Inferior parietal cortex (tissue), 1 donor: ENCODE measurements around the gene UPK3A.

Experiments
- DNase-seq: peaks from one replicate; pipeline ENCODE4 v3.0.0-alpha.2; 2016; ENCODE audit errors: extremely low spot score

UPK3A gene

DNA sequence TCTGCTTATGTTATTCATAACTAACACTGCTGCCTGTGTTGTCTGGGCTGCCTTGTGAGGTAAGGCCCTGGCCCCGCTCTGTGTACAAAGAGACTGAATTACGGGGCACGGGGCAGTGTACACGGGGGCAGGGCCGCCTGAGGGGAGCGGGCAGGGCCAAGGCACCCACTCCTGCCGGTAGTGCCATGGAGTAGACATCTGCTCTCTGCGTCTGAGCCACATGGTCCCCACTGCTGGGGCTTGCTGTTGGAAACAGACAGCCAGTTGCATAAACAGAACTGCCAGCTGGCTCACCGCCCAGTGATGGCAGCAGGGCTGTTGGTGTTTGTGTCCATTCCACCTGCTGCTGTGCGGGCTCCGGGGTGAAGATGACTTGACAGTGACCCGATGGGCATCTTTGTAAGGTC lies 44.8 kb downstream of the UPK3A start:
- peak; percentile 39 for DNase-seq

DNA sequence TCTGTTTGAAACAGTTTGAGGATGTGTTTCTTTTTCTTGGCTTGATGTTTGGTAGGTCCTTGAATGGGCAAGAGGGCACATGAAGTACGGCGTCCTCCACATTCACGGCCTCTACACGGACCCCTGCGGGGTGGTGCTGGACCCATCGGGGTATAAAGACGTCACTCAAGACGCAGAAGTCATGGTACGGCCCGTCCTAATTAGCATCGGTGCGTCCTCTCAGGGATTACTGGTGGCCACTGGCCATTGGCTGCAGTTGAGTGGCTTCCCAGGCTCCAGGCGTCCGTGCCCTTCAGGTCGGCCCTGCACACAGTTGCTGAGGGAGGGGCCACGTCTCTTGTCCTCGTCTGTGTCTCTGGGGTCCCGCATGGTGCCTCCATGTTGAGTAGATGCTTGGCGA lies 45.8 kb downstream of the UPK3A start:
- no peak for DNase-seq

DNA sequence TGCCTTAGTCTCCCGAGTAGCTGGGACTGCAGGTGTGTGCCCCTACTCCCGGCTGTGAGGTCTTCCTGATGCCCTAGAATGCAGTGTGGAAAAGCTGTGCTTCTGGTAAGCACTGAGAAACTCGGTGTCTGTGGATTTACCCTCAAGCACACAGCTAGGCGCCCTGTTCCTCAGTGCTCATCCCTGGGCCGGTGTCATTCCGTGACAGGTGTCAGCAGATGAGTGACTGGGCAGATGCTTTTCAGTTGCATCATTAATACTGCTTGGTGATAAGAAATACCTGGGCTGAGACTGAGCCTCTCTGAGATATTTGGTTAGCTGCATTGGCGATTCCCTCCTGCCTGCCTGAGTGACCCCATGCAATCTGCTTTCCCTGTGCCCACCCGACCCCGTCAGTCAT lies 46.7 kb downstream of the UPK3A start:
- no peak for DNase-seq

DNA sequence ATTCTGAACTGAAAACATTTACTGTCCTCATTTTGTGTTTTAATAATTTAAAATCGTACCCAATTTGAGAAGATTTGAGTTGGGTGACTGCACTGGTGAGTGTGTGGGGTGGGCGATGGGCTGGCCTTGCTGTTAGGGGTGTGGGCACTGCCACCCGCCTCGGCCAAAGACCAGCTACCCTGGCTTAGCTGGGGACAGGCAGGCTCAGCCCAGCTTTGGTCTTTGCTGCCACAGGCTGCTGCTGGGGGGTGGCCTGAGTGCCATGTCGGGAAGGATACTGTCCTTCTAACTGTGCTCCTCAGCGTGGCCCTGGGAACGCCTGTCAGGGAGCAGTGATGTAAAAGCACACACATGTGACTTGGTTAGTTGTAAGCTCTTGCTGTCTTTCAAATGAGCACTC lies 47.3 kb downstream of the UPK3A start:
- DNase-seq, result no peak

DNA sequence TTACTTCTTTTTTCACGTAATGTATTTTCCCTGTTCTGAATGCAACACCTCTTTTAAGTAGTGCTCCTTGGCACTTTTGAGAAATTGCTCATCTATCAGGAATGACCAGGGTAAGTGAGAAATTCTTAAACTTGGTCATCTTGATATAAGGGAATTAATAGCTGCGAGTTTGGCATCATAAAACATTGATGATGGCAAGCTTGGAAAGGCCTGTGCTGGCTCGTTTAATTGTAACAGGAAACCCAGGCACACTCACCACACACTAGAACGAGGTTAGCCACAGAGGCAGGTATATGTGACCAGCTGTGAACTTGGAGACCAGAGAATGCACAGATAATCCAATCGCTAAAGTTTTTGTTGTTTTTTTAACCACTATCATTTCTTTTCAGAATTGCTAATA lies 49.3 kb downstream of the UPK3A start:
- DNase-seq, result no peak

DNA sequence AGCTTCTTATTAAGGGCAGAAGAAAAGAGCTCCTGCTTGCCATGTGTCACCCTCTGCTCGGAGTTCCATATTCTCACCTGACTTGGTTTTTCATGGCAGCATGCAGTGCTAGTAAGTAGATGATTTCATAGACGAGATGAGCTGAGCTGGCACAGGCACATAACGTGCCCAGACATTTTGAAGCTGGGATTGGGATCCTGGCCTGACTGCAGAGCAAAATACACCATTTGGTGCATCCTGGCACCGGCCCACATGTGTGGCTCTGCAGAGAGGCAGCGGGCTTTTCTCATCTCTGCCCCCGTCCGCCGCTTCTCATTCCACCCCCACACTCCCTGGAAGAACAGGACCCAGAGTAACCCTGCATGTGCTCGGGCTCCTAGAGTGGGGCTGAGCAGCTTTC lies 49.8 kb downstream of the UPK3A start:
- DNase-seq, result peak; percentile 39

DNA sequence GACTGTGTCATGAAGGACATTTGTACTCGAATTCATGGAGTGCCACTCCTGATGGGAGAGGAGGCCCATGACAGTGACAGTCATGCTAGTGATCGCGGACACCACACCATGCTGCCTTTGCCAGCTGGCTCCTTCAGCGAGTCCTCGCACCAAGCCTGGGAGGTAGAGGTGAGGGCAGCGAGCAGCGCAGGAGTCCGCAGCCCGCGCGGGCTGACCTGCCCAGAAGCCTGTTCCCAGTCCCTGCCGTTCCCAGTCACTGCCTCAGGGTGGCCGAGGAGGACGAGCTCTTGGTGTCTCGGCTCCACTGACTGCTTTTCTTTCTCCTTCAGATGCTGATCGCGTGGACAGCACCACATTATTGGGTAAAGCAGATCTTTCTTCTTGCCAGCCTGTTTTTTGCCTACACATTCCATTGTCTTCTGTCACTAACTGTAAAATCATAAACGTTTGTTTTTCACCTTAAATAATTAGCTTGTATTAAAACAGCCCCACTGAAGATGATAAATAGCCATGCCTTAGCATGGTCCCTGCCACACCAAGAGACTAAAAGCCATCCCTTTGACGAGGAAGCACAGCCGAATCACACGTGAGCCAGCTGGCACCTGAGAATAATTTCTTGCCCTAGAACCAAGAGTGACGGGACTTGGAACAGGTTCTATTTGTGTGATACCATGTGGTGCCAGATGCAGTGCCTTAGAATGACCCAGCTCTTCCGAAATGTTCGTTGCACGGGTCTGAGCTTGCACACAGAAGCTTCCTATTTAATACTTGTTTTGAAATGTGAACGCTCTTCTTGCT lies 50.5 kb downstream of the UPK3A start:
- no peak for DNase-seq

DNA sequence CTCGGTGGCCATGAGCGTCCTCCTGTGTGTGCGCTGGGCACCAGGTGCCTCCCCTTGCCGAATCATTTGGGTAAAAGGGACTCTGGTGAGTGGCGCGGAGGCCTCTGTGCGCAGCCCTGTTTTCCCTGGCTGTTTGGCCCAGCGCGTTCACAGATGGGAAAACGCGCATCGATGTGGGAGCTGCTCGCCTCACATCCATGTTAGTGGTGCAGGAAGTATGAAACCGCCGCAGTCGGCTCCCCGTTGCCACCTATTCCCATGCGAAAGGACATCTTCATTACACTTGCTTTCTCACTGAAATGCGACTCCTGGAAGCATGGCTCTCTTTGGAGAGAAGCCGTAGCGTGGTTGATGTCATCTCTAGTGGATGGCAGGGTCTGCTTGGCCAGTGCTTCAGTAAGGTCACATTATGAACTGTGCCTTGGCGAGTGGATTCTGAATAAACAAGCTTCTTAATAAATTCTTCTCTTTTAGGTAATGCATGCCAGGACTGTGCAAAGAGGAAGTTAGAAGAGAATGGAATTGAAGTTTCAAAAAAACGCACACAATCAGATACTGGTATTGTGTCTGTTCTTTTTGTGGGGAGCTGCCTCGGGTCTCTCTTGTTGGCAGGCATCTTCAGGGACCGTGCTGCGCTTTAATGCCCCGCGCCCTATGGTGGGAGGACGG lies 51.2 kb downstream of the UPK3A start:
- DNase-seq, result no peak

DNA sequence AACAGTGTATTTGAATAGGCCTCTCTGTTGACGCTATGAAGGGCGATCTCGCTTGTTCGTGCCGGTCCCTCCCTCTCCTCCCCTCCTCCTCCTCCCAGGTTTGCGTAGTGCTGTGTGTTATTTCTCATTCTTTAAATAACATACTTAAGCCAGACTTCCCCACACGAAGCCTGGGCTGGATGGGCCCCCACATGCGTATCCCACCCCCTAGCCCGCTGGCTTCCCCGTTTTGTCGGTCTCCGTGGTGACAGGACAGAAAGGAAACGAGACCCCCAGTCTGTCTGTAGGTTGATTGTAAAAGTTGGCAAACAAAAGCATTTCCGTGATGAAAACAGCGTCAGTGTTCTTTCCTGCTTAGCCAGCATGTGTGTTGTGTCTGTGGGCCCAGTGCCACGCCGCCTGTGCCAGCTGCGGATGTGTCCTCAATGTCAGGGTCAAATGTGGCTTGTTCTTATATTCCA lies 52.3 kb downstream of the UPK3A start:
- no peak for DNase-seq

DNA sequence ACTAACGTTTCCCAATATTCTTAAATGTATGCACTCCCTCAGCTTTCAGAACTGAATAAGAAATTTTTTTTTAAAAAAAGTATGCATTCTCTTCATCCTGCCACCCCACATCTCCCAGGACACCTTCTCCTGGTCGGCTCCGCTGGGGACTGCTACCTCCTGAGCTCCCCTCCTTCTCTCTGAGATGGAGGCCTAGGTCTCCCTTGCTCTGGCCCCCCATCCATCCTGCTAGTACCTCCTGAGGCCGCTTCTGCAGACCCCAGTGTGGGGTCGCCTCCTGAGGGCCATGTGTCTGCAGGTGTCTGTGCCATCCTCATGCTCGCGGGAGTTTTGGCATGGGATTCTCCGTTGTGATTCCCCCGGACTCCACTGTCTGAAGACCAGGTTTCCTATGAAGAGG lies 52.8 kb downstream of the UPK3A start:
- DNase-seq, result no peak

DNA sequence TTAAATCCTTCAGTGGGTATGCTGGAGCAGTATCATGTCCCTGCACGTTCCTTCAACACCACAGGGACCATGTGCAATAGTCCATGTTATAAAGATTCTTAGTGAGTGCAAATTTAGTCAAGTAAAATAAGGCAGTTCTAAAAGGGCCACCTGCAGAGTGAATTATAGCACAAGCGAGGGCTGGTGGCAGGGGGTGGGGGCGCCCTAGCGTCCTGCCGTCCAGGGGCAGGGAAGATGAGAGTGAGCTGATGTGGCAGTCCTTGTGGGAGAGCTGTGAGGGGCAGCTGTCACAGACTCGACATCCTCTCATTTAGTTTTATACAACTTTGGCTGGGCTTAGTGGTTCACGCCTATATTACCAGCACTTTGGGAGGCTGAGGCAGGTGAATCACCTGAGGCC lies 54.0 kb downstream of the UPK3A start:
- no peak for DNase-seq

DNA sequence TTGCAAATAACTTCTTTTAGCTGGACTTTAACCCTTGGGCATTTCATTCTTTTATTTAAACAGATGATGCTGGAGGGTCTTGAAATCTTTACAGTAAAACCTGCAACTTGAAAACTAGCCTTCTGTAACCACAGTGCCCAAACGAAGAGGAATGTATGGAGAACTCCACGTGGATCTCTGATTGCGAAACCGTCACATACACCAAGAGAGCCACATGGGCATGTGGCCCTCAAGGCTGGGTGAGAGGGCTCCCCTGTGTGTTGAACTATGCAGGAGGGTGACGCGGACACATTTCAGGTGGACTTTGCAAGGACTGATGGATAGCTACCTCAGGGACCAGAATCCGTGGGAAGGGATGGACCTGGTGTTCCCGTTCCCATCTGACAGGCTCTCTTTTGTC lies 55.6 kb downstream of the UPK3A start:
- no peak for DNase-seq

DNA sequence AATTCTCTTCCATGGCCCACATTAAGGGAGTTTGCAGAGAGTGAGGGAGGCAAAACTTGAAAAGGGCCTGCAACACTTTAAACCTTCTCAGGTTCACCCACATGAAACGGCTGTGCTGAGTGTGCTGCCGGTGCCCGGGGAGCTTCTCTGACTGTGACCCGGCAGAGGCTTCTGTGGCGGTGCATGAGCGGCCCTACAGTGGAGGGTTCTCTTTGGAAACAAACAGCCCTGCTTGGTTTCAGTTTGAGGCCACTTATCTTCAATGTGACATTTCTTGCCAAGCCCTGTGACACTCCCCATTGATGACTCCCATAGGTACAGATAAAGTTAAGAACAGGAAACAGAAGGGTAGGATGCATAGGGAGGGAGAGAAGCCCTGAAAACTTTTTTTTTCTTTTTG lies 56.7 kb downstream of the UPK3A start:
- no peak for DNase-seq

DNA sequence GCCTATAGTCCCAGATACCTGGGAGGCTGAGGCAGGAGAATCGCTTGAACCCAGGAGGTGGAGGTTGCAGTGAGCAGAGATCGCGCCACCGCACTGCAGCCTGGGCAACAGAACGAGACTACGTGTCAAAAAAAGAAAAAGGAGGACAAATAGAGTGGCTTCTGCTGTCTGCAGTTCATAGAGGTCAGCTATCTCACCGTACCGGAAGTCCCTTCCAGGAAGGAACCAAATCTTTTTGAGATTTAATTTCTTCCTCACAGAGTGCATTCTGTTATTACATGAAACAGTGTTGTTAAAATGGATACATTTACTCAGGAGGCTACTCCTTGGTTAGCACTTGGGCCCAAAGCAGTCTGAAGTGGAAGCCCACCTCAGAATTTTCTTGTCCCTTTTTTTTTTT lies 58.4 kb downstream of the UPK3A start:
- DNase-seq, result no peak

DNA sequence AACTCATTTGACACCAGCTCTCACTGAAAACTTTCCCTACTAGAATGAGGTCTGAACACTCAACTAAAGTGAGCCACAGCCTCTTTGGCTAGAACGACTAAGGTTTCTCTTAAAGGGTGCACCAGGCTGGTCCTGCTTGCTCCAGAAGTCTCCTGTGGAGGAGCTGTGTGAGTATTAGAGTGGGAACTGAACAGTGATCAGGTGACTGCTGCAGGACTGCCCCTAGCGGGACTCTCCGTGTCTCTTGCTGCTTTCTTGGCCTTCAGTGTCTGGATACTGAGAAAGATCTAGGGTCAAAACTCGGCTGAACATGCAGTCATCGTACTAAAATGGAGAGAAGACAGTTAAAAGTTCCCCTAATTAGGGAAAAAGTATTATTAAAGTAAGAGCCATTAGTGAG lies 59.6 kb downstream of the UPK3A start:
- DNase-seq, result no peak
